IPS DF 4.7 (cell line): ENCODE results near the gene GNG3.
"Not testable (repeated sequence)": the region's sequence is repeated elsewhere in the genome, so short reads cannot be mapped to it uniquely, and the experiment has no call there.

Experiments
- DNase-seq: peaks from one replicate; pipeline ENCODE4 v3.0.0-alpha.2; 2013; ENCODE audit warnings: low spot score; ENCODE audit errors: extremely low read depth

GNG3 gene

DNA sequence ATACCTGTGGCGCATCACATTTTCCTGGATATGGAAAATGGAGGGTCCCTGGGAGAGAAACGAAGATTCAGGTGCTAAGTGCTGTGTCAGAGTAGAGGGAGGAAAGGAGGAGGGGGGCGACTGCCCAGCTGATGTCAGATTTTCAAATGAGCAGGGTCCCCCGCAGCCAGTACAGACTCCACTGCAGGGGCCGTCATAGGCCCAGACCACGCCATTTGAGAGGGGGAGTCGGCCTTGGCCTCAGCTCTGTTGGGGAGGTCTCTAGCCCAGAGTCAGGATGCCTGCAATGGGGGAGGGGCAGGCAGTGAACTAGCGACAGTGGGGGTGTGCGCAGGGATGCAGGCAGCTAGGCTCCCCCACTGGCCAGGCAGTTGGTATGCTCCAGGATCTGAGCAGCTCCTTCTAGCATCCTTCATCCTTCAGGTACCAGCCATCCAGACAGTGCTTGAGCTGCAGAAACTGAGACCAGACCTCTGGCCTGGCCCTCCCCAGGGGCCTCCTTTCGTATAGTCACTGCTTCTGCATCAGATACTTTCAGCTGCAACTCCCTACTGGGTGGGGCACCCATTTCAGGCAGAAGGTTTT lies at the start of gene GNG3, which contains the start of gene BSCL2:
Gene GNG3 (plus strand): TSS at position 400 of the 585 bp plus-strand sequence. CDS start 620 bp downstream, outside the sequence.
Gene BSCL2 (minus strand): TSS at position 148 of the 585 bp plus-strand sequence. CDS start 229 bp downstream, outside the sequence.
- DNase-seq: no peak

DNA sequence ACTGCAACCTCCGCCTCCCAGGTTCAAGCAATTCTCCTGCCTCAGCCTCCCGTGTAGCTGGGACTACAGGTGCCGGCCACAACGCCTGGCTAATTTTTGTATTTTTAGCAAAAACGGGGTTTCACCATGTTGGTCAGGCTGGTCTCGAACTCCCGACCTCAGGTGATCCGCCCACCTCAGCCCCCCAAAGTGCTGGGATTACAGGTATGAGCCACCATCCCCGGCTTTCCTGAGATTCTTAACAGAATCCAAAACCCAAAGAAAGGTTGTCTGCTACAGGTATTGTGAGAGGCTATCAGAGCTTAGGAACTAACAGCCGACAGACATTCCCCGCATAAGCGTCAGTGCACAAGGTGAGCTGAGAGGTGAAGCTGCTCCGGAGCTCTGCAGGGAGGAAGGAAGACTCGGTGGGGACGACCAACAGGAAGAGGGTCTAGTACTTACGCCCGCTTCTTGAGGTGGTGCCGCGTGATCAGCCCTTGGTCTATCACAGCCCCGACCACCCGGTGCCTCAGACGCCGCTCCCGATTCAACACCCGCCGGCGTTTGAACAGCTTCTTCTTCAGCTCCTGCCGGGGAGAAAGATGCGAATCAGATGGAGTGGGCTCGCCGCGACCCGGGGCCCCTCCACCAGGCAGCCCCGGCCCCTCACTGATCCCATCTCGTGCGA lies 42.9 kb upstream of the GNG3 start:
- no peak for DNase-seq

DNA sequence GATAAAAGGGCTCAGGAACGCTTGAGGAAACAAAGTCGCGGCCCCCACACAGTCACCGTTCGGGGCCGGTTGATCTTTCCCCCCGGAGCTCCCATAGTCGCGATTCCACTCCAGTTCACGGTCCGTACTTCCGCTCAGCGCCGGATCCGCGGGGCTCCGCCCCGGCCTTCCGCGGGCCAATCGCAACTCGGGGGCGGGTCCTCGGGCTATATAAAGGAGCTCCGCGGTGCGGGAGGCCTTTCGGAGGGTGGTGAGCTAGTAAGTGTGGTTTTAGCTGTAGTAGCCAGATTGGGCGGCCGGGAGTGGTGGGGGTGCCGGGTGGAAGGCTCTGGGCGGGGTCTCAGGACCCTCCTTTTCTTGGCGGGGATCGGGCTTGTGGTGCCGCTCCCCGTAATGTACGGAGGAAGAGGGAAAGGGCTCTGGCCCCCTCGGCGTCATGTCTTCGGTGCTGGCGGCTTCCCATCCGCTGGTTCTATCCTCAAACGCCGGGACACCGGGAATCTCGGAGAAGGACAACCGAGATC lies 42.3 kb upstream of the GNG3 start, which contains the start of the genes C11orf98 and CSKMT:
Gene C11orf98 (minus strand): TSS at position 136 of the 524 bp plus-strand sequence. CDS start 41 bp downstream, at position 95.
Gene CSKMT (plus strand): TSS at position 238 of the 524 bp plus-strand sequence. CDS start 568 bp downstream, outside the sequence.
- DNase-seq: no peak

DNA sequence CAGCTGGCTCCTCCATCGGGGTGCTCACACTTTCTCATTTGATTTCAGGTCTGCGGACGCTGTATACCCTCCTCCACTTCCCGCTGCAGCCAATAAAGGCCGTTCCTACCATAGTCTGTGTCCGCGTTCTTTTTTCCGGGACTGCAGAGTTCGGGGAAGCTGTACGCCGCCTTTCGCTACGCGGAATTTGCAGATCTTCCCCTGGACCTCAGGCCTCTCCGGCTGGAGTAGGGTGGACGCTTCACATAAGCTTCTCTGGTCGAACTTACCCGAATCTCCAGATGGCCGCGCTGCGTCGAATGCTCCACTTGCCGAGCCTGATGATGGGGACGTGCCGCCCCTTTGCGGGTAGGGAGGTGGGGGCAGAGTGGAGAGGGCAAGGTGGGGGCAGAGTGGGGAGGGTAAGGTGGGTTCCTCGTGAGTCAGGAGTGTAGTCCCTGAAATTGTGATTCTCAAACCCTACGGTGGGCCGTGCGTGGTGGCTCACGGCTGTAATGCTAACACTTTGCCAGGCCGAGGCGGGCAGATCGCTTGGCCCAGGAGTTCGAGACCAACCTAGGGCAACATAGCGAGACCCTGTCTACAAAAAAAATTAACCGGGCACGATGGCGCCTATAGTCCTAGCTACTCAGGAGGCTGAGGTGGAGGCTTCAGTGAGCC lies 41.7 kb upstream of the GNG3 start:
- no peak for DNase-seq

DNA sequence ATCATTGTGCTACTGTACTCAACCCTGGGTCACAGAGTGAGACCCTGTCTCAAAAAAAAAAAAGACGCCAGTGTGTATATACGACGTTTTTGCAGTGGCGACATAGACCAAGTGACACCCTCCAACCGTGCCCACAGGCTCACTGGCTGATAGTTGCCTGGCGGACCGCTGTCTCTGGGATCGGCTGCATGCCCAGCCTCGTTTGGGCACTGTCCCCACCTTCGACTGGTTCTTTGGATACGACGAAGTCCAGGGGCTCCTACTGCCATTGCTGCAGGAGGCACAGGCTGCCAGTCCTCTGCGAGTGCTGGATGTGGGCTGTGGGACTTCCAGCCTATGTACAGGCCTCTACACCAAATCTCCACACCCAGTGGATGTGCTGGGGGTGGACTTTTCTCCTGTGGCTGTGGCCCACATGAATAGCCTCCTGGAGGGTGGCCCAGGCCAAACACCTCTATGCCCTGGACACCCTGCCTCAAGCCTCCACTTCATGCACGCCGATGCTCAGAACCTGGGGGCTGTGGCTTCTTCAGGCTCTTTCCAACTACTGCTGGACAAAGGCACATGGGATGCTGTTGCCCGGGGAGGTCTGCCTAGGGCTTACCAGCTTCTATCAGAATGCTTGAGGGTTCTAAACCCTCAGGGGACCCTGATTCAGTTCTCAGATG lies 41.1 kb upstream of the GNG3 start:
- no peak for DNase-seq

DNA sequence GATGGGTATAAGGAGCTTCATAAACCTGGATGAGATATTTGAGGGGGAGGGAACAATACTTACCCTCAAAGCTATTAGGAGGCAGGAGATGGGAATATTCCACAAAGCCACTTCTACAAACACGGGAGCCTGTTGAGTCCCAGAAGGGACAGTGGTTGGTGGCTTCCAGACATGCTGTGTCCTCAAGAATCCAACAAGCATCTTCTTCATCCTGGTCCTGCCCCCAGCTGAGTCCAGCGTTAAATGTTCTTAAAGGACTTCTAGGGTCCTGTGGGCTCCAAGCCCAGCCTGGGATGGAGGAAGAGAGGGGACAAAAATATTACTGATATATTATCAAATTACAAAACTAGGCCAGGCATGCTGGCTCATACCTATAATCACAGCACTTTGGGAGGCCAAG lies 40.0 kb upstream of the GNG3 start:
- no peak for DNase-seq

DNA sequence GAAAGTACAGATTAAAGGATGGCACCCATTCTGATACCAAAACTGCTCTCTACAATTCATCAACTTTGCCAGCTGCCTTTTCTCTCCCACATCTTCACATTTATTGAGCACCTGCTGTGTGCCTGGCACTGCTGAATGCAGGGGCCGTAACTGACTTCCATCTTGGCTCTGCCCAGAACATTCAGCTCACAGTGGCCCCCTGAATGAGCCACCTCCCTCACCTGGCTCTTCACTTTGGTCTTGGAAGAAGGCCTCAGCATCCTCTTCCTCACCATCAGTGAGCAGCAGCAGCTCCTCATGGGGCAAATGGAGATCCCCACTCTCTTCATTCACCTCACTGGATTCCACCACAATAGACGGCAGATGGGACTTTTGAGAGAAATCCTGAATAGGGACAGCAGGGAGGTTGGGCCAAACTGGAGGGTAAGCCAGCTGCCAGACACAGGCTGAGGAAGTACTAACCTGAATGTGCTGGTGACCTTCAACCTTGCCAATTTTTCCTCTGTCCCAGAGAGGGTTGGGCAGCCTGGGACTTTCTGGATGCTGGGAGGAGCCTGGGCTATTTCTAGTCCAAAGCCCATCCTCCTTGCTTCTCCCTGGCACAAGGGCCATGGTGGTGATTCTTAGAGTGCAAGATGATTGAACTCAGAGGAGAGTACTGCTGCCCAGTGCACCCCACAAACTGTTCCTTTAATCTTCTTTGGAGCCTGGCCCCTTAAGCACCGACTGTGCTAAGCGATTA lies 37.9 kb upstream of the GNG3 start:
- no peak for DNase-seq

DNA sequence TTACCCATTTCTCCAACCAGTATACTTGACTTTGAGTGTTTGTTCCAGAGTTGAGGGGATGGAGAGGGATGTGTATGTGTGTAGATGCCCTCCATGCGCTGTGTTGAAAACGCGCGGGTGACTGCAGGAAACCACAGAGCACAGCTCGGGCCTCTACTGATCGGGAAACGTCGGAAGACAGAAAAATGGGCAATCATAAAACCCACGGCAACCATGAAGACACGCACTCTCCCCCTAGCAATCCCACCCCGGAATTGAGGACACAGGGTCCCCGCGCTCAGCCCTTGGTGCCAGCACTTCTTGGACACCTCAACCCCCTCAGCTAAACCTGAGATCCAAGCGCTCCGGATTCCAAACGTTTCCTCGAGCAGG lies 36.3 kb upstream of the GNG3 start:
- no peak for DNase-seq

DNA sequence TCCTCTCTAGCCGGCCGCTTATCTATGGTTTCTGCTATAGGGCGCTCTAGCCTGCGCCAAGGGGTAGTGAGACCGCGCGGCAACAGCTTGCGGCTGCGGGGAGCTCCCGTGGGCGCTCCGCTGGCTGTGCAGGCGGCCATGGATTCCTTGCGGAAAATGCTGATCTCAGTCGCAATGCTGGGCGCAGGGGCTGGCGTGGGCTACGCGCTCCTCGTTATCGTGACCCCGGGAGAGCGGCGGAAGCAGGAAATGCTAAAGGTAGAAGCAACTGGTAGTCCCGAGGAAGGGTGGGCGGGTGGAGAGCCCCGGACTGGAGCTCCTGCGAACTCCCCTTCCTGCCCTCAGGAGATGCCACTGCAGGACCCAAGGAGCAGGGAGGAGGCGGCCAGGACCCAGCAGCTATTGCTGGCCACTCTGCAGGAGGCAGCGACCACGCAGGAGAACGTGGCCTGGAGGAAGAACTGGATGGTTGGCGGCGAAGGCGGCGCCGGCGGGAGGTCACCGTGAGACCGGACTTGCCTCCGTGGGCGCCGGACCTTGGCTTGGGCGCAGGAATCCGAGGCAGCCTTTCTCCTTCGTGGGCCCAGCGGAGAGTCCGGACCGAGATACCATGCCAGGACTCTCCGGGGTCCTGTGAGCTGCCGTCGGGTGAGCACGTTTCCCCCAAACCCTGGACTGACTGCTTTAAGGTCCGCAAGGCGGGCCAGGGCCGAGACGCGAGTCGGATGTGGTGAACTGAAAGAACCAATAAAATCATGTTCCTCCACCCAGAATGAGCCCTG lies 35.7 kb upstream of the GNG3 start, which contains the start of the genes LBHD1 and UQCC3:
Gene LBHD1 (minus strand): TSS at position 660 of the 782 bp plus-strand sequence. CDS start 2,236 bp downstream, outside the sequence.
Gene UQCC3 (plus strand): TSS at position 66 of the 782 bp plus-strand sequence. CDS start 73 bp downstream, at position 139.
- no peak for DNase-seq

DNA sequence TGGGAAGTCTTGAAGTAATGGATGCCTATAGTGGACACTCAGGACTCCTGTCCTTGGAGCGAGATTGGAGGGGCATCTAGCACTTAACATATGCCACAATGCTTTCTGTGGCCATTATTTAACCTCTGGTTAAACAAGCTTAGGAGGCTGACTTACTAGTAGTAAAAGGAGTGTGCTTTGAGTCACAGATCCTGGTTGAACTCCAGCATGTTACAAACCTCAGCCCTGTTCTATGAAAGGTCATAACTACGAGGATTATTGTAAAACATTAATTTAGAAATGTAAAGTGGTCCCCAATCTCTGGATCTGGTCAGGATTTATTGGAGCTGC lies 34.3 kb upstream of the GNG3 start:
- no peak for DNase-seq

DNA sequence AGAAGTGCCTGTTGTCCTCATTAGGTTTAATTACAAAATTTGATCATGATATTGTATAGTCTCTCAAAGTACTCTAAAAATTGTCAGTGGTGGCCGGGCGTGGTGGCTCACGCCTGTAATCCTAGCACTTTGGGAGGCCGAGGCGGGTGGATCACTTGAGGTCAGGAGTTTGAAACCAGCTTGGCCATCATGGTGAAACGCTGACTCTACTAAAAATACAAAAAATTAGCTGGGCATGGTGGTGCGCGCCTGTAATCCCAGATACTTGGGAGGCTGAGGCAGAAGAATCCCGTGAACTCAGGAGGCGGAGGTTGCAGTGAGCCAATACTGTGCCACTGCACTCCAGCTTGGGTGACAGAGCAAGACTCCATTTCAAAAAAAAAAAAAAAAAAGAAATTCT lies 32.1 kb upstream of the GNG3 start:
- DNase-seq: not testable (repeated sequence)

DNA sequence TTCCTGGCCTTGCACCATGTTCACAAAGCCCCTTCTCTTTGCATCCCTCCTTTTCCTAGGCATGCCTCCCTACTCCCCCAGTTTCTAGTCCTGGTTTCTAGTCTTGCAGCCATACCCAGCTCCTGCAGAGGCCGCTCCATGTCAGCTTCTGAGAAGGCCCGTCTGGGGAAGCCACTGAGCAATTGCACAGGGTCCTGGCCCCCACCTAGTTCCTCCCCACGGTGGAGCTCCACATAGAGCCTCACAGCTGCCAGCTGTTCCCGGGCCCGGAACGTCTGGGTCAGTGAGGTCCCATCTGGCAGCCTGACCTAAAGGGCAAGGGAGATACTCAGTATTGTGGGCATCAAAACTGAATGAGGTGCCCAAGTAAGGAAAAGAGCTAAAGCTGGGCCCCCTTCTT lies 30.8 kb upstream of the GNG3 start:
- no peak for DNase-seq

DNA sequence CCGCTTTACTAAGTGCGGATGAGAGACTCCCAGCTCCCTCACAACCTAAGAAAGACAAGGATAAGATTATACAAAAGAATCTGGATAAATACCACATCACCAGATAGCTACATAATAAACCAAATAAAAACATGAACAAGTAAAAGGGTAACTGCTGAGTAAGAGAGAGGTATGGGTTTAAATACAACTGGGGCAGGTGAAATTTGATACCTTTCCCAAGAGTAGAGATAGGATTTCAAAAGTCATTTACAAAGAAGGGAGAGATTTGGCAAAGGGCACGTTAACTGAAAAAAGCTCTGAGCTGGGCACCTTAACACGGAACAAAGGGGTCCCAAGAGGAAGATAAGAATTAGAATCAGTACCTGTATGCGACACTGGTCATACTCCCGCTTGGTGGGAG lies 30.3 kb upstream of the GNG3 start:
- no peak for DNase-seq

DNA sequence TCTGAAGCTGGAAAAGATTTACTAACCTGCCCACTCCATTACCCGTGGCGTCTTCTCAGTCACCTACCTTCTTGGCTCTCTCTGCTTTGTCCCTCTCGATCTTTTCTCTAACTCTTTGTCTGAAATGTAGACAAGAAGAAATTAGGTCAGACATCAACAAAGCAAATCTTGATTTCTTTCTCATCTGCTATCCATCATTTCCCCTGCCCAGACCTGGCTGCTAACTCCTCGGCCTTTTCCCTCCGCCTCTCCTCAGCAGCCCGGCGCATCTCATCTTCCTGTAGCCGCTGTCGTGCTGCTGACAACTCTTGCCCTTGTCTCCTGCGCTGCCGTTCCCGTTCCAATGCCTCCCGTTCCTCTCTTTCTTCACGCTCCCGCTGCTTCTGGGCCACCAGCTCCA lies 29.8 kb upstream of the GNG3 start:
- no peak for DNase-seq

DNA sequence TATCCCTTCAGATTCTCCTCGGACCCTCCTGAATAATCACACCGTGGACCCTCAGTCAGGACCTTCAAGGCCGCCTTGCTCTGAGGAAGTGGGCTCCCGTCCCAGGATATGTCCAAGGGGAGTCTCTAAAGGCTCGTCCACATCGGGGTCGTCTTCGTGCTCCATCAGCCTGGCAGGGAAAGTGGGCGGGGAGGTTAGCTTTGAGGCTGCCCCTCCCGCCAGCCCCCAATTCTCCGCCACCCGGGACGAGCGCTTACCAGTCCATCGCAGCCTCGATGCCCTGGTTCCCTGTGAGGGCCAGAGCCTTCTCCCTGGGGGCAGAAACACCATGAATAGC lies 29.1 kb upstream of the GNG3 start:
- DNase-seq: no peak

DNA sequence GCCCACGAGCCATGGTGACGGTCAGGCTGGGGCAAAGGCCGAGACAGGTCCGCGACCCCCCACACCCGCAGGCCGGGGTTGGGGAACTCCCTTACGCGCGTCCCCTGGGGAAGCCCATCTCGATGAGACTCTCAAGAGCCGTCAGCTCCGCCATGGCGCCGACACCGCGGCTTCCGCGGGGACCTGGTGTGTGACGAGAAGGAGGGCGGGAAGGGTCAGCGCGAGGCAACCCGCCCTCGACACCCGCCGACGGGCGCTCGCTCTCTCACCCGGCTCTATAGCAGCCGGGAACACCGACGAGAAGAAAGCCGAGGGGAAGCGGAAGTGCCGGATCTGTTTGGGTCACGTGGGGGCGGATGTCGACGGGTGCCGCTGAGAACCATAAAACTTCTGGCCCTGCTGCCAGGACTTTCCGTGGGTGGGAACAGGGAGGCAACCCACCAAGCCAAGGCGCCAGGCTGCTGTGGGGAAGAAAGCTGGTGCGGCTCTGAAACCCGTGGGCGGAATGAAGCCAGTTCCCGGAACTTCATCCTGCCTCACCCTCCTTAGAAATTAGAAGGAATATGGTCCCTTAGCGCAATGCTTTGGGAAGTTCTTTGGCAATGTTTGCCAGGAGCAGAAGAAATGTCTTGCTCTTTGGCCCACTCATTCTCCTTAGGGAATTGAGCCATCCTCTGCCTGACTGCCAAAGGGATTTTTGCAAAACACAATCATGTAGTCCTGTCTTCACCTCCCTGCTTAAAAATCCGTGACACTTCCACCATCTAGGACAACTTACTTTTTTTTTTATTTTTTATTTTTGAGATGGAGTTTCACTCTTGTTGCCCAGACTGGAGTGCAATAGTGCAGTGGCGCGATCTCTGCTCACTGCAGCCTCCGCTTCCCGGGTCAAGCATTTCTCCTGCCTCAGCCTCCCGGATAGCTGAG lies 28.4 kb upstream of the GNG3 start, which contains the start of gene UBXN1:
Gene UBXN1 (minus strand): TSS at position 304 of the 927 bp plus-strand sequence. CDS start 150 bp downstream, at position 154.
- no peak for DNase-seq

DNA sequence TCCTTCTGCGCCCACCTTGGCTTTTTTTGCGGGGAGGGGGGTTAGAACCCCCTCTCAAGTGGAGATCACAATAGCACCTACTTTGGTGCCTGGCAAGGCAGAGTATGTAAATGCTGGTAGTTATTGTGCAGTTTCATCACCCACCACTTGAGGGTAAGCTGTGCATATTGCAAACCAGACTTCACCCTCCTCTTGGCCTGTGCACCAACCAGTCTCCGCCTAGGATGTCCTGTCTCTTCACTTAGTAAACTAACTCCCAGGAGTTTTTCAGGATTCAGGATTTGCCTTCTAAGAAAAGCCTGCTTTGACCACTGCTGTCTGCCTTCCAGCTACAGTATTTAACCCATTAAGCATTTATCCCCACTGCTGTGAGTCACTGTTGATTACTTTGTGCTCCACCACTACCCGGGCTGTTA lies 26.6 kb upstream of the GNG3 start:
- DNase-seq: no peak

DNA sequence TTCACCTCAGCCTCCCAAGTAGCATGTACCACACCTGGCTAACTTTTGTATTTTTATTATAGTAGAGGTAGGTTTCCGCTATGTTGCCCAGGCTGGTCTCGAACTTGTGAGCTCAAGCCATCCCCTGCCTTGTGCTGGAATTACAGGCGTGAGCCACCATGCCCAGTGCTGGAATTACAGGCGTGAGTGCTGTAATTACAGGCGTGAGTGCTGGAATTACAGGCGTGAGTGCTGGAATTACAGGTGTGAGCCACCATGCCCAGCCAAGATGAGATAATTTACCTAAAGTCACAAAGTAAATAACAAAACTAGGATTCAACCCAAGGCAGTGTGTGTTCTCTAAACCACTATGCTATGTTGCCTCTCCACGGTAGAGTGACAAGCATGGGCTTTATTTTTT lies 25.0 kb upstream of the GNG3 start:
- no peak for DNase-seq
